Measurements from ENCODE around the gene C9orf78.
A peak's percentile ranks its signal among the peaks of the same experiment; 100 is the strongest.

Gene C9orf78

GRCh38 chr9:129835128-129835859 is at the start of gene C9orf78, which contains the start of gene USP20:
TSS of gene C9orf78 (minus strand) at chr9:129835275. CDS start at chr9:129835221, 54 bp downstream.
TSS of gene USP20 (plus strand) at chr9:129835458. CDS start at chr9:129852556, 17,098 bp downstream.
- peak; percentile 92 for DNase-seq

DNA sequence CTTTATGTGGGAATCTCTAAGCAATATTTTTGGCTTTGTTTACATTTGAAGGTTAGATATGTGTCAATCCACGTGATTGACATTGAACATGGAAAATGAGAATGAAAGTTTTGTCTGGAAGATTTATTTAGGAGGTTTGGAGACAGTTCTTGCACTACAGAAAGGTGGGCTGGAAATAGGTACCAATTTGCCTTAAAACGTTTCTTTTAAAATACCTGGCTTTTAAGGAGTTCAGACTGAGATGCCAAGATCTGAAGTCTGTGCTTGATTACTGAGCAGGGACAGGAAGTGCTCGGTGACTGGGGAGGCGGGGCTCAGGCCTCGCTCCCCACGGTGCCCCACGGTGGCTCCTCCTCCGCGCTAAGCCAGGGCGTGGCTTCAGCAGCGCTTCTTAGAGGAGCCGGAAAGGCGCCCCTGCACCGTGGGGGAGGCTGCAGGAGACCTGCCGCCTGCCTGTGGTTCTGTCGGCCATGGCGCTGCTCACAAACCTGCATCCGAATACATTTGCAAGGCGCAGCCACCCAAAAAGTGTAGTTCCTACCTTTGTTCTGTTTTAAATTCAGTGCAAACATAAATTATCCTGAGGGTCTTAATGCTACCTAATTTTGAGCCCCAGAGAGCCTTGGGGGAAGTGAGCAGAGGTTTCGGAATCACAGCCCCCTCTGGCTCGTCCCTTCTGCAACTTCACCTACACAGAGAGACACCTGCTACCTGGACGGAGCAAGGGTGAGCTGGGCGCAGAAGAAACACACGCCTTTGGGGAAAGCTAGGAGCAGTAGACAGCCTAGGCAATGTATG is 49.3 kb upstream of the C9orf78 start:
- DNase-seq = peak; percentile 84

- no peak for DNase-seq
These were observed 46.7 kb upstream of the C9orf78 start for GRCh38 chr9:129881547-129882324.

- peak; percentile 82 for DNase-seq
These were observed 45.8 kb upstream of the C9orf78 start for GRCh38 chr9:129880654-129881546.

- no peak for DNase-seq
These were observed 45.0 kb upstream of the C9orf78 start for GRCh38 chr9:129879991-129880653.

GRCh38 chr9:129879103-129879699 is 44.1 kb upstream of the C9orf78 start:
- DNase-seq = no peak

- DNase-seq = no peak
These were observed 43.2 kb upstream of the C9orf78 start for GRCh38 chr9:129878291-129878690.

- DNase-seq = no peak
These were observed 41.7 kb upstream of the C9orf78 start for GRCh38 chr9:129876815-129877214.

DNA sequence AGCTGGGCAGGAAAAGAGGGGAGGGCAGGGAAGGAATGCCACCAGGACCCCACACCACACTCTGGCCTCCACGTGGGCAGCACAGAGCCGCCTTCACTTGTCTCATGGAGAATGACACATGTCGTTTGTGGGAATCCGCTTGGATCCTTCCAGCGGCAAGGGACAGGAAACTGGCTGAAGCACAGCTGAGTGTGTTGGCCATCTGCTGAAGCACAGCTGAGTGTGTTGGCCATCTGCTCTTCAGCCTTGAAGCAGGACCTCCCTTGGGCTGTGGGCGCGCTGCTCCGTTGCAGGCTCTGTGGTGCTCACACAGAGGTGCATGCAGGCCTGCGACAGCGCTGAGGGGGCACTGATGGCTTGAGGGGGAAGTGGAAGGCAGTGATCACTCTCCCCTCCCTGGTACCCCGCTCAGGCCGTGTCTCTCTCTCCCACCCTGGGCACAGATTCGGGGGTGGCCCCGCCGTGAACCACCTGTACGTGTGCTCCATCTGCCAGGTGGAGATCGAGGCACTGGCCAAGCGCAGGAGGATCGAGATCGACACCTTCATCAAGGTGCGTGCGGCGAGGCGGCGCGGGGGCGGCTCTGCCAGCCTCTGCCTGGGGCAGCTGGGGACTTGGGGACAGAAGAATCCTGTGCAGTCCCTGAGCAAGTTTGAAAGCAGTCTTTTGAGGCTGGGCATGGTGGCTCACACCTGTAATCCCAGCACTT is 40.8 kb upstream of the C9orf78 start:
- no peak for DNase-seq

DNA sequence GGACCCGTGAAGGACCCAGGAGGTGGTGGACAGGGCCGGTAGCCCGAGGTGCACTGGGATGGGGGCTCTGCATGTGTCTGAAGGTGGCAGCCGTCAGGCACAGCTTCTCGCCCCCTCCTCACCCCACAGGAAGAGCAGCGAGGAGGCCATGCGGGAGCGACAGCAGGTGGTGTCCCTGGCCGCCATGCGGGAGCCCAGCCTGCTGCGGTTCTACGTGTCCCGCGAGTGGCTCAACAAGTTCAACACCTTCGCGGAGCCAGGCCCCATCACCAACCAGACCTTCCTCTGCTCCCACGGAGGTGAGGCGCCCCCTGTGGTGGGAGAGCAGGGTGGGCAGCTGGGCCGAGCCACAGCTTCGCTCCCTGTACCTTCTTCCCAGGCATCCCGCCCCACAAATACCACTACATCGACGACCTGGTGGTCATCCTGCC is 40.1 kb upstream of the C9orf78 start:
- no peak for DNase-seq

- no peak for DNase-seq
These were observed 39.4 kb upstream of the C9orf78 start for GRCh38 chr9:129874261-129875101.

- DNase-seq = no peak
These were observed 38.6 kb upstream of the C9orf78 start for GRCh38 chr9:129873563-129874190.

DNA sequence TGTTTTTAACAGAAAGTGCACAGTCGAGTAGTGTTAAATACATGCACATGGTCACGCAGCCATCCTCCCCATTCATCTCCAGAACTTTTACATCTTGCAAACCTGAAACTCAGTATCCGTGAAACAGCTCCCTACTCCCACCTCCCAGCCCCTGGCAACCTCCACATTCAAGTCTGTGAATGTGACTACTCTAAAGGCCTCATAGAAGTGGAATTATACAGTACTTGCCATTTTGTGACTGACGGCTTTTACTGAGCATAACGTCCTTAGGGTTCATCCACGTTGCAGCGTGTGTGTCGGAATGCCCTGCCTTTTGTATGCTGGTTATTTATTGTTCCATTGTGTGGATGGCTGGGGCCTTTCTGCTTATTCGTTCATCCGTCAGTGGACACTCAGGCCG is 36.0 kb upstream of the C9orf78 start:
- no peak for DNase-seq

DNA sequence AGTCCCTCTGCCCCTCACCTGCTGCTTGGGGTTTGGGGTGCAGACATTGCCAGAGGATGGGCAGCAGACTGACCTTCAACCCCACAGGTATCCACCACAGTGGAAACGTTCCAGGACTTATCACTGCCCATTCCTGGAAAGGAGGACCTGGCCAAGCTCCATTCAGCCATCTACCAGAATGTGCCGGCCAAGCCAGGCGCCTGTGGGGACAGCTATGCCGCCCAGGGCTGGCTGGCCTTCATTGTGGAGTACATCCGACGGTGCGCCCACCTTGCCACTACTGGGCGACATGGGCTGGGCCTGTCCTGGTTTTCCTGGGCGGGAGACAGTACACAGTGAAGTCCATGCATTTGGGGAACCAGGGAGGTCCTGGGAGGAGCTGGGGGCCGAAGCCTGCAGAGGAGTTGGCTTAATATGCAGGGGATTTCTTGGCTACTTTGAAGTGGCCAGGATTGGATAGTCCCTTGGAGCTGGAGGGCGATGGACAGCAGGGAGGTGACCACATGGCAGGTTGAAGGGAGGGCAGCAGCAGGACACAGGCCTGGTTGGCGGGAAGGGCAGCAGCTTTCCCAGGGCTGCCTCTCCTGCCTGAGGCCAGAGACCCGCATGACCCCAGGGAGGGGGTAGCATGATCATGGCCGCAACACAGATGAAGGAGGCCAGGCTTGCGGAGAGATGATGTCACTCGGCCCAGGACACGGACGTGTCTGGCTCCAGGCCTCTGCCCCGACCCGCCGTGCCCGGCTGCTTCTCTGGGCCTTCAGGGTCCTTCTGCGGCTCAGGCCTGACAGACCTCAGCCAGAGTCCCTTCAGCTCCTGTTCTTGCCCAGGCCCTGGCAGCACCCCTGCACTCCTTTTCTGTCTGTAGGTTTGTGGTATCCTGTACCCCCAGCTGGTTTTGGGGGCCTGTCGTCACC is 34.8 kb upstream of the C9orf78 start:
- no peak for DNase-seq

DNA sequence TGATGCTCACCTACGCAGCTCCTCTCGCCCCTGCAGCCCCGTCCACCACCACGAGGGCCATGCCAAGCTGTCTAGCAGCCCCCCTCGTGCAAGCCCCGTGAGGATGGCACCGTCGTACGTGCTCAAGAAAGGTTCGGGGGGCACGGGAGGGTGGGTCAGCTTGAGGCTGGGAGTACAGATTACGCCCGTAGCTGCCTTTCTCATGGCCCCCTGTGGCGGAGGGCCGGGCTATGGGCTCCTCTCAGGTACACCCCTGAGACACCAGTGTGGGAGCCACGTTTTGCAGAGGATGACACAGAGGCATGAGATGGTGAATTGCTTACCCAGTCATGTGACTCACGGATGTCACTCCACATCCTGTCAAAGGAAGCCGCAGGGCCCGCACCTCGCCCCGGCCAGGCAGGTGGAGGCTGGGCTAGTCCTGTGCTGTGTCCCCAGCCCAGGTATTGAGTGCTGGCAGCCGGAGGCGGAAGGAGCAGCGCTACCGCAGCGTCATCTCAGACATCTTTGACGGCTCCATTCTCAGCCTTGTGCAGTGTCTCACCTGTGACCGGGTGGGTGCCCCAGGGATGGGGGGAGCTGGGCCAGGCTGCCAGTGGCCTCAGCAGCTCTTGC is 33.9 kb upstream of the C9orf78 start:
- no peak for DNase-seq

- no peak for DNase-seq
These were observed 33.2 kb upstream of the C9orf78 start for GRCh38 chr9:129868023-129868871.

Data from fibroblast of skin of right quadriceps (primary cell).